HEK293 (cell line): Measurements from ENCODE around the gene SLC25A20.
A peak's percentile ranks its signal among the peaks of the same experiment; 100 is the strongest.
"Not testable (repeated sequence)": the region's sequence is repeated elsewhere in the genome, so short reads cannot be mapped to it uniquely, and the experiment has no call there.

ENCODE experiments used
- CTCF ChIA-PET: fragments of 350-600 bp; formaldehyde crosslinking; extraction: SDS; loops from one replicate; lab custom pipeline; 2021; ENCODE audit warnings: antibody characterized with exemption; lab: Yijun Ruan, JAX
- POLR2A ChIA-PET: fragments of 300-600 bp; formaldehyde crosslinking; extraction: SDS; loops from one replicate; lab custom pipeline; 2020; ENCODE audit warnings: antibody characterized with exemption, inconsistent platforms; lab: Yijun Ruan, JAX
- H3K27ac ChIP-seq: fragments of 200-500 bp; sonication (Bioruptor generic); 2 replicates; pipeline ENCODE4 v1.5.1; 2014; ENCODE audit warnings: low read depth, low read length, control low read depth, inconsistent platforms; ENCODE audit errors: extremely low read depth
- H3K36me3 ChIP-seq, 2 experiments: fragments of 200-500 bp in 1 of 2; sonication (Bioruptor generic) in 1 of 2; 1 replicate in 1 of 2; 2 replicates in 1 of 2; pipeline ENCODE4 v1.5.1; 2014 to 2017; ENCODE audit warnings: inconsistent platforms in 2 of 2, low read length in 2 of 2; ENCODE audit not compliant: control insufficient read depth in 2 of 2, insufficient read depth in 1 of 2
- H3K4me1 ChIP-seq: fragments of 200-500 bp; sonication (Bioruptor generic); 2 replicates; pipeline ENCODE4 v1.5.1; 2014; ENCODE audit warnings: mild to moderate bottlenecking, low read length, inconsistent platforms; ENCODE audit not compliant: control insufficient read depth, insufficient read depth
- H3K4me3 ChIP-seq: 2 replicates; pipeline ENCODE4 v1.5.1; 2011; ENCODE audit warnings: low read depth, mild to moderate bottlenecking, control low read depth, low read length, moderate library complexity
- H3K9me3 ChIP-seq: fragments of 200-500 bp; sonication (Bioruptor generic); 2 replicates; pipeline ENCODE4 v1.5.1; 2014; ENCODE audit warnings: low read depth, low read length, inconsistent platforms; ENCODE audit not compliant: control insufficient read depth, insufficient read depth
- FEZF1 ChIP-seq: fragments of 450-650 bp; formaldehyde crosslinking; IDR thresholded peaks from 2 replicates; pipeline ENCODE4 v1.5.1; 2016; ENCODE audit warnings: missing biosample characterization, missing genetic modification characterization
- GLIS1 ChIP-seq: fragments of 450-650 bp; formaldehyde crosslinking; IDR thresholded peaks from 2 replicates; pipeline ENCODE4 v1.5.1; 2016; ENCODE audit warnings: missing biosample characterization, missing genetic modification characterization
- HOXD13 ChIP-seq: sonication (generic); formaldehyde crosslinking; IDR thresholded peaks from 2 replicates; pipeline ENCODE4 v1.8.0; 2022; ENCODE audit warnings: missing genetic modification reagents, borderline replicate concordance
- IKZF3 ChIP-seq: fragments of 450-650 bp; IDR thresholded peaks from 2 replicates; pipeline ENCODE4 v1.5.0; 2018; ENCODE audit warnings: missing biosample characterization, mild to moderate bottlenecking, missing genetic modification characterization, moderate library complexity
- KLF16 ChIP-seq: fragments of 450-650 bp; formaldehyde crosslinking; IDR thresholded peaks from 2 replicates; pipeline ENCODE4 v1.5.1; 2017; ENCODE audit warnings: missing biosample characterization, missing genetic modification characterization
- KLF8 ChIP-seq: fragments of 450-650 bp; formaldehyde crosslinking; IDR thresholded peaks from 2 replicates; pipeline ENCODE4 v1.5.1; 2016; ENCODE audit warnings: missing biosample characterization, missing genetic modification characterization
- MYNN ChIP-seq: fragments of 450-650 bp; formaldehyde crosslinking; IDR thresholded peaks from 2 replicates; pipeline ENCODE4 v1.5.1; 2016; ENCODE audit warnings: missing biosample characterization, missing genetic modification characterization, borderline replicate concordance
- REPIN1 ChIP-seq: fragments of 450-650 bp; formaldehyde crosslinking; IDR thresholded peaks from 2 replicates; pipeline ENCODE4 v1.5.1; 2017; ENCODE audit warnings: missing biosample characterization, missing genetic modification characterization, low read depth
- SP2 ChIP-seq: fragments of 450-650 bp; formaldehyde crosslinking; IDR thresholded peaks from 2 replicates; pipeline ENCODE4 v1.5.1; 2016; ENCODE audit warnings: missing biosample characterization, missing genetic modification characterization
- ZNF404 ChIP-seq: fragments of 450-650 bp; formaldehyde crosslinking; IDR thresholded peaks from 2 replicates; pipeline ENCODE4 v1.5.1; 2017; ENCODE audit warnings: missing biosample characterization, missing genetic modification characterization
- ZNF473 ChIP-seq: fragments of 450-650 bp; formaldehyde crosslinking; IDR thresholded peaks from 2 replicates; pipeline ENCODE4 v1.5.1; 2017; ENCODE audit warnings: missing biosample characterization, missing genetic modification characterization
- ZNF549 ChIP-seq: fragments of 450-650 bp; IDR thresholded peaks from 2 replicates; pipeline ENCODE4 v1.5.1; 2018; ENCODE audit warnings: missing biosample characterization, missing genetic modification characterization, mild to moderate bottlenecking, inconsistent platforms, moderate library complexity
- ZNF677 ChIP-seq: fragments of 450-650 bp; IDR thresholded peaks from 2 replicates; pipeline ENCODE4 v1.5.0; 2018; ENCODE audit warnings: missing biosample characterization, mild to moderate bottlenecking, missing genetic modification characterization, moderate library complexity
- ZNF843 ChIP-seq: fragments of 450-650 bp; formaldehyde crosslinking; IDR thresholded peaks from 2 replicates; pipeline ENCODE4 v1.5.1; 2016; ENCODE audit warnings: missing biosample characterization, missing genetic modification characterization
- TF ChIP-seq, protein P1 (sequence below): fragments of 450-650 bp; formaldehyde crosslinking; IDR thresholded peaks from 2 replicates; pipeline ENCODE4 v1.5.1; 2016; ENCODE audit warnings: missing biosample characterization, missing genetic modification characterization

Gene SLC25A20

DNA sequence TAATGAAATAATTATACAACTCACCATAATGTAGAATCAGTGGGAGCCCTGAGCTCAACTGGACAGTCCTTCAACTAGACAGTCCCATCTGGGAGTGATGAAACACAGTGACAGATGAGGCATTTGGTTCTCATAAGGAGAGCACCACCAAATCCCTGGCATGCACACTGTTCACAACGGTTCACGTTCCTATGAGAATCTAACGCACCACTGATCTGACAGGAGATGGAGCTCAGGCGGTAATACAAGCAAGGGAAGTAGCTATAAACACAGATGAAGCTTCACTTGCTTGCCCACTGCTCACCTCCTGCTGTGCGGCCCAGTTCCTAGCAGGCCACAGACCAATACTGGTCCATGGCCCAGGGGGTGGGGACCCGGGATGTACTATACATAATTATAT lies 68.0 kb downstream of the SLC25A20 start:
- no peak overlapping the region for H3K27ac ChIP-seq
- POLR2A ChIA-PET, result interaction anchor here (0.6 kb wide), 1 partner anchor 38 kb away, joined by 3 read pairs; no protein-coding TSS in a partner anchor
- no peak for TF ChIP-seq ZNF677 (tag by site-specific recombination)
- TF ChIP-seq, protein P1, sequence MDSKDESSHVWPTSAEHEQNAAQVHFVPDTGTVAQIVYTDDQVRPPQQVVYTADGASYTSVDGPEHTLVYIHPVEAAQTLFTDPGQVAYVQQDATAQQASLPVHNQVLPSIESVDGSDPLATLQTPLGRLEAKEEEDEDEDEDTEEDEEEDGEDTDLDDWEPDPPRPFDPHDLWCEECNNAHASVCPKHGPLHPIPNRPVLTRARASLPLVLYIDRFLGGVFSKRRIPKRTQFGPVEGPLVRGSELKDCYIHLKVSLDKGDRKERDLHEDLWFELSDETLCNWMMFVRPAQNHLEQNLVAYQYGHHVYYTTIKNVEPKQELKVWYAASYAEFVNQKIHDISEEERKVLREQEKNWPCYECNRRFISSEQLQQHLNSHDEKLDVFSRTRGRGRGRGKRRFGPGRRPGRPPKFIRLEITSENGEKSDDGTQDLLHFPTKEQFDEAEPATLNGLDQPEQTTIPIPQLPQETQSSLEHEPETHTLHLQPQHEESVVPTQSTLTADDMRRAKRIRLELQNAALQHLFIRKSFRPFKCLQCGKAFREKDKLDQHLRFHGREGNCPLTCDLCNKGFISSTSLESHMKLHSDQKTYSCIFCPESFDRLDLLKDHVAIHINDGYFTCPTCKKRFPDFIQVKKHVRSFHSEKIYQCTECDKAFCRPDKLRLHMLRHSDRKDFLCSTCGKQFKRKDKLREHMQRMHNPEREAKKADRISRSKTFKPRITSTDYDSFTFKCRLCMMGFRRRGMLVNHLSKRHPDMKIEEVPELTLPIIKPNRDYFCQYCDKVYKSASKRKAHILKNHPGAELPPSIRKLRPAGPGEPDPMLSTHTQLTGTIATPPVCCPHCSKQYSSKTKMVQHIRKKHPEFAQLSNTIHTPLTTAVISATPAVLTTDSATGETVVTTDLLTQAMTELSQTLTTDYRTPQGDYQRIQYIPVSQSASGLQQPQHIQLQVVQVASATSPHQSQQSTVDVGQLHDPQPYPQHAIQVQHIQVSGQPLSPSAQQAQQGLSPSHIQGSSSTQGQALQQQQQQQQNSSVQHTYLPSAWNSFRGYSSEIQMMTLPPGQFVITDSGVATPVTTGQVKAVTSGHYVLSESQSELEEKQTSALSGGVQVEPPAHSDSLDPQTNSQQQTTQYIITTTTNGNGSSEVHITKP (tag by site-specific recombination), result no peak
- no peak for TF ChIP-seq GLIS1 (tag by site-specific recombination)
- TF ChIP-seq ZNF404 (tag by site-specific recombination), result no peak
- TF ChIP-seq KLF8 (tag by site-specific recombination), result no peak
- TF ChIP-seq MYNN, result no peak
- TF ChIP-seq ZNF843, result no peak
- no peak for TF ChIP-seq KLF16 (tag by site-specific recombination)
- TF ChIP-seq SP2 (tag by site-specific recombination), result no peak
- TF ChIP-seq FEZF1 (tag by site-specific recombination), result no peak
- TF ChIP-seq HOXD13 (CRISPR knock-in tag), result no peak
- H3K36me3 ChIP-seq, result no peaks in the 10 kb centered on the region
- no peaks in the 10 kb centered on the region for H3K9me3 ChIP-seq
- CTCF ChIA-PET, result interaction anchor here (1.9 kb wide), 1 partner anchor 121 kb away, joined by 5 read pairs; no protein-coding TSS in a partner anchor
- peaks cover 5% of the 10 kb centered on the region for H3K4me1 ChIP-seq
- no peak overlapping the region for H3K4me3 ChIP-seq

DNA sequence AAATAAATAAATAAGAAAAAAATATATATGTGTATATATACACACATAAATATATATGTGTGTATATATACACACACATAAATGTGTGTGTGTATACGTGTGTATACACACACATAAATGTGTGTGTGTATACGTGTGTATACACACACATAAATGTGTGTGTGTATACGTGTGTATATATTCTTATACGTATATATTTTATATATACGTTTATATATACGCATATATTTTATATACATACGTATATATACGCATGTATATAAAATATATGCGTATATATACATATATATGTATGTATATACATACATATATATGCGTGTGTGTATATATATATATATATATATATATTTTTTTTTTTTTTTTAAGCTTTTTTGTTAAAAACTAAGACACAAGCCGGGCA lies 69.2 kb downstream of the SLC25A20 start:
- POLR2A ChIA-PET, H3K9me3 ChIP-seq, H3K4me1 ChIP-seq, H3K36me3 ChIP-seq, H3K27ac ChIP-seq, H3K4me3 ChIP-seq: not testable (repeated sequence)
- CTCF ChIA-PET, result interaction anchor here (0.7 to 1.9 kb wide), 2 partner anchors 17 to 122 kb away, joined by 3 to 5 read pairs; no protein-coding TSS in a partner anchor

DNA sequence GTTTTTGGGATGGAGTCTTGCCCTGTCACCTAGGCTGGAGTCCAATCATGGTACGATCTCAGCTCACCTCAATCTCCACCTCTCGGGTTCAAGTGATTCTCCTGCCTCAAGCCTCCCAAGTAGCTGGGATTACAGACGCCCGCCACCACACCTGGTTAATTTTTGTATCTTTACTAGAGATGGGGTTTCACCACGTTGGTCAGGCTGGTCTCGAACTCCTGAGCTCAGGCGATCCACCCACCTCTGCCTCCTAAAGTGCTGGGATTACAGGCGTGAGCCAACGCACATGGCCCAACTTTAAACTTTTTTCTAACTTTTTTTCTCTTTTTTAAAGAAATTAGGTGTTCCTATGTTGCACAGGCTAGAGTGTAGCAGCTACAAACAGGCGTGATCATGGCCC lies 70.8 kb downstream of the SLC25A20 start:
- CTCF ChIA-PET, result interaction anchor here (0.6 to 0.7 kb wide), 2 partner anchors 124 to 1493 kb away, joined by 3 to 4 read pairs; no protein-coding TSS in a partner anchor
- POLR2A ChIA-PET, result interaction anchor here (0.6 to 0.7 kb wide), 2 partner anchors 13 to 170 kb away, joined by 3 to 9 read pairs; no protein-coding TSS in a partner anchor
- not testable (repeated sequence) for H3K4me1 ChIP-seq, H3K27ac ChIP-seq, H3K4me3 ChIP-seq, H3K9me3 ChIP-seq, H3K36me3 ChIP-seq

- peaks cover 5% of the 10 kb centered on the region for H3K4me1 ChIP-seq
- no peak overlapping the region for H3K27ac ChIP-seq
- H3K9me3 ChIP-seq, result no peaks in the 10 kb centered on the region
- POLR2A ChIA-PET, result no interaction called here
- CTCF ChIA-PET, result interaction anchor here (0.6 kb wide), 1 partner anchor 142 kb away, joined by 3 read pairs; no protein-coding TSS in a partner anchor
- H3K4me3 ChIP-seq, result no peak overlapping the region
- TF ChIP-seq ZNF473 (tag by site-specific recombination) (no peak), ZNF549 (tag by site-specific recombination) (no peak), IKZF3 (no peak), REPIN1 (no peak)
- TF ChIP-seq, protein P1 (tag by site-specific recombination), result peak; percentile 31; the same call in 1 of the 2 replicates
- no peaks in the 10 kb centered on the region for H3K36me3 ChIP-seq
Measured at GRCh38 chr3:48826451-48826850, 72.2 kb downstream of the SLC25A20 start.
